GM23248 (cell line): Measurements from ENCODE around the gene STH. TPM values are rescaled to one million over a fixed set of nuclear protein-coding genes. Genes with fewer than 3 reads are reported as not detected.

Experiments used
- DNase-seq: peaks from one replicate; pipeline ENCODE4 v3.0.0-alpha.2; 2015
- H2AFZ ChIP-seq: fragments of 200-600 bp; sonication (generic); 2 replicates; pipeline ENCODE4 v1.6.1; 2016; ENCODE audit warnings: antibody characterized with exemption
- H3F3A ChIP-seq: fragments of 200-600 bp; sonication (generic); 2 replicates; pipeline ENCODE4 v1.6.1; 2016; ENCODE audit warnings: mild to moderate bottlenecking, antibody characterized with exemption, mixed run types; ENCODE audit not compliant: insufficient read depth
- H3K27ac ChIP-seq: fragments of 200-600 bp; sonication (generic); 2 replicates; pipeline ENCODE4 v1.5.1; 2016; ENCODE audit warnings: mild to moderate bottlenecking
- H3K27me3 ChIP-seq: fragments of 200-600 bp; sonication (generic); replicated peaks from 2 replicates; pipeline ENCODE4 v1.6.1; 2016; ENCODE audit warnings: mild to moderate bottlenecking; ENCODE audit not compliant: insufficient read depth
- H3K36me3 ChIP-seq: fragments of 200-600 bp; sonication (generic); 2 replicates; pipeline ENCODE4 v1.6.1; 2016; ENCODE audit warnings: low read depth, mild to moderate bottlenecking
- H3K4me1 ChIP-seq: fragments of 200-600 bp; sonication (generic); 2 replicates; pipeline ENCODE4 v1.6.1; 2016; ENCODE audit warnings: mild to moderate bottlenecking; ENCODE audit not compliant: insufficient read depth
- H3K4me2 ChIP-seq: fragments of 200-600 bp; sonication (generic); one replicate; pipeline ENCODE4 v1.6.1; 2016; ENCODE audit warnings: mild to moderate bottlenecking; ENCODE audit not compliant: unreplicated experiment
- H3K4me3 ChIP-seq: fragments of 200-600 bp; sonication (generic); 2 replicates; pipeline ENCODE4 v1.5.1; 2016; ENCODE audit warnings: mild to moderate bottlenecking
- H3K79me2 ChIP-seq: fragments of 200-600 bp; sonication (generic); 2 replicates; pipeline ENCODE4 v1.6.1; 2016; ENCODE audit warnings: mild to moderate bottlenecking; ENCODE audit not compliant: insufficient read depth
- H3K9ac ChIP-seq: fragments of 200-600 bp; sonication (generic); 2 replicates; pipeline ENCODE4 v1.6.1; 2016; ENCODE audit warnings: mild to moderate bottlenecking
- H3K9me2 ChIP-seq: fragments of 200-600 bp; sonication (generic); 2 replicates; pipeline ENCODE4 v1.6.1; 2016; ENCODE audit warnings: mixed run types, mild to moderate bottlenecking, moderate library complexity; ENCODE audit not compliant: insufficient read depth
- H3K9me3 ChIP-seq: fragments of 200-600 bp; sonication (generic); one replicate; pipeline ENCODE4 v1.6.1; 2017; ENCODE audit warnings: low read depth
- H4K20me1 ChIP-seq: fragments of 200-600 bp; sonication (generic); 2 replicates; pipeline ENCODE4 v1.6.0; 2016; ENCODE audit not compliant: insufficient read depth
- EZH2 ChIP-seq: fragments of 200-600 bp; sonication (generic); IDR thresholded peaks from 2 replicates; pipeline ENCODE4 v1.6.1; 2018; ENCODE audit warnings: antibody characterized with exemption, mild to moderate bottlenecking; ENCODE audit not compliant: insufficient read depth, poor library complexity, severe bottlenecking
- EZH2phosphoT487 ChIP-seq: fragments of 200-600 bp; sonication (generic); IDR thresholded peaks from 2 replicates; pipeline ENCODE4 v1.6.1; 2018; ENCODE audit warnings: antibody characterized with exemption, moderate library complexity, mild to moderate bottlenecking, low read depth; ENCODE audit not compliant: insufficient read depth
- WGBS, 2 experiments: methylation state at CpG; one replicate each; pipeline ENCODE4 v1.1.6; 2015 to 2017; ENCODE audit warnings: low lambda C conversion rate in 2 of 2, low coverage in 1 of 2; ENCODE audit errors: missing lambda C conversion rate in 2 of 2; 5-methylcytosine and 5-hydroxymethylcytosine counted together
- in situ Hi-C: fragments of 300-500 bp; cut with MboI; formaldehyde crosslinking; loops from 2 replicates; pipeline ENCODE4 v1.15.0; 2020
- polyA plus RNA-seq: library from polyadenylated mRNA; unstranded; fragments of >200 nt; fragmentation: Nextera tagmentation; extraction: Ambion mirVana; gene quantifications from 2 replicates; pipeline ENCODE4 v1.2.1, GENCODE V29; 2016
- total RNA-seq: library from RNA; depleted of rRNA; stranded (reverse); fragments of >200 nt; shearing (Covaris generic); gene quantifications from 2 replicates; pipeline ENCODE4 v1.2.3, GENCODE V29; 2014

STH gene
- total and polyA plus RNA-seq, 2 experiments from 2014 or later = not detected

DNA sequence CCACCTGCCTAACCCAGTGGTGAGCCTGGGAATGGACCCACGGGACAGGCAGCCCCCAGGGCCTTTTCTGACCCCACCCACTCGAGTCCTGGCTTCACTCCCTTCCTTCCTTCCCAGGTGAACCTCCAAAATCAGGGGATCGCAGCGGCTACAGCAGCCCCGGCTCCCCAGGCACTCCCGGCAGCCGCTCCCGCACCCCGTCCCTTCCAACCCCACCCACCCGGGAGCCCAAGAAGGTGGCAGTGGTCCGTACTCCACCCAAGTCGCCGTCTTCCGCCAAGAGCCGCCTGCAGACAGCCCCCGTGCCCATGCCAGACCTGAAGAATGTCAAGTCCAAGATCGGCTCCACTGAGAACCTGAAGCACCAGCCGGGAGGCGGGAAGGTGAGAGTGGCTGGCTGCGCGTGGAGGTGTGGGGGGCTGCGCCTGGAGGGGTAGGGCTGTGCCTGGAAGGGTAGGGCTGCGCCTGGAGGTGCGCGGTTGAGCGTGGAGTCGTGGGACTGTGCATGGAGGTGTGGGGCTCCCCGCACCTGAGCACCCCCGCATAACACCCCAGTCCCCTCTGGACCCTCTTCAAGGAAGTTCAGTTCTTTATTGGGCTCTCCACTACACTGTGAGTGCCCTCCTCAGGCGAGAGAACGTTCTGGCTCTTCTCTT, 2.6 kb upstream of the STH start:
- H3K27me3 ChIP-seq = no peaks in the 10 kb centered on the region
- no peak overlapping the region for H3K4me3 ChIP-seq
- no peak for DNase-seq
- H3F3A ChIP-seq = no peaks in the 10 kb centered on the region
- H3K9me2 ChIP-seq = no peaks in the 10 kb centered on the region
- H4K20me1 ChIP-seq = no peaks in the 10 kb centered on the region
- H3K36me3 ChIP-seq = no peaks in the 10 kb centered on the region
- H3K79me2 ChIP-seq = no peaks in the 10 kb centered on the region
- H3K9ac ChIP-seq = no peak overlapping the region
- WGBS, 2 experiments = 66 to 74% methylated on average over 20 to 31 of the region's 31 CpGs
- H3K27ac ChIP-seq = no peak overlapping the region
- H3K4me2 ChIP-seq = no peak overlapping the region
- H3K4me1 ChIP-seq = no peaks in the 10 kb centered on the region
- in situ Hi-C loops = no loop called here
- TF ChIP-seq EZH2phosphoT487 (no peak), EZH2 (no peak)
- no peaks in the 10 kb centered on the region for H3K9me3 ChIP-seq
- H2AFZ ChIP-seq = no peak overlapping the region

DNA sequence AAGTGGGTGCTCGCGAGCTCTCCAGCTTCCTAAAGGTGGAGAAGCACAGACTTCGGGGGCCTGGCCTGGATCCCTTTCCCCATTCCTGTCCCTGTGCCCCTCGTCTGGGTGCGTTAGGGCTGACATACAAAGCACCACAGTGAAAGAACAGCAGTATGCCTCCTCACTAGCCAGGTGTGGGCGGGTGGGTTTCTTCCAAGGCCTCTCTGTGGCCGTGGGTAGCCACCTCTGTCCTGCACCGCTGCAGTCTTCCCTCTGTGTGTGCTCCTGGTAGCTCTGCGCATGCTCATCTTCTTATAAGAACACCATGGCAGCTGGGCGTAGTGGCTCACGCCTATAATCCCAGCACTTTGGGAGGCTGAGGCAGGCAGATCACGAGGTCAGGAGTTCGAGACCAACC, 1.9 kb upstream of the STH start:
- Histone ChIP-seq H3K9me2 (no peaks in the 10 kb centered on the region), H3K9me3 (no peaks in the 10 kb centered on the region), H4K20me1 (no peaks in the 10 kb centered on the region), H3K9ac (no peak overlapping the region), H2AFZ (no peak overlapping the region), H3K27ac (no peak overlapping the region), H3K4me2 (no peak overlapping the region), H3K27me3 (no peaks in the 10 kb centered on the region), H3K4me1 (no peaks in the 10 kb centered on the region), H3K79me2 (no peaks in the 10 kb centered on the region), H3K4me3 (no peak overlapping the region), H3K36me3 (no peaks in the 10 kb centered on the region), H3F3A (no peaks in the 10 kb centered on the region)
- 87 to 90% methylated on average over 13 of the region's 13 CpGs for WGBS, 2 experiments
- in situ Hi-C loops = no loop called here
- TF ChIP-seq EZH2phosphoT487 (no peak), EZH2 (no peak)
- no peak for DNase-seq

DNA sequence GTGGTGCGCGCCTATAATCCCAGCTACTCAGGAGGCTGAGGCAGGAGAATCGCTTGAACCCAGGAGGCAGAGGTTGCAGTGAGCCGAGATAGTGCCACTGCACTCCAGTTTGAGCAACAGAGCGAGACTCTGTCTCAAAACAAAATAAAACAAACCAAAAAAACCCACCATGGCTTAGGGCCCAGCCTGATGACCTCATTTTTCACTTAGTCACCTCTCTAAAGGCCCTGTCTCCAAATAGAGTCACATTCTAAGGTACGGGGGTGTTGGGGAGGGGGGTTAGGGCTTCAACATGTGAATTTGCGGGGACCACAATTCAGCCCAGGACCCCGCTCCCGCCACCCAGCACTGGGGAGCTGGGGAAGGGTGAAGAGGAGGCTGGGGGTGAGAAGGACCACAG, 1.4 kb upstream of the STH start:
- Histone ChIP-seq H3K4me3 (no peak overlapping the region), H3K27ac (no peak overlapping the region), H3K4me2 (no peak overlapping the region), H3F3A (no peaks in the 10 kb centered on the region), H3K36me3 (no peaks in the 10 kb centered on the region), H3K79me2 (no peaks in the 10 kb centered on the region), H4K20me1 (no peaks in the 10 kb centered on the region), H3K9me2 (no peaks in the 10 kb centered on the region), H3K27me3 (no peaks in the 10 kb centered on the region), H3K9me3 (no peaks in the 10 kb centered on the region), H3K9ac (no peak overlapping the region), H3K4me1 (no peaks in the 10 kb centered on the region), H2AFZ (no peak overlapping the region)
- WGBS, 2 experiments = 65 to 69% methylated on average over 9 of the region's 9 CpGs
- in situ Hi-C loops = no loop called here
- DNase-seq = peak; percentile 73
- TF ChIP-seq EZH2 (no peak), EZH2phosphoT487 (no peak)

DNA sequence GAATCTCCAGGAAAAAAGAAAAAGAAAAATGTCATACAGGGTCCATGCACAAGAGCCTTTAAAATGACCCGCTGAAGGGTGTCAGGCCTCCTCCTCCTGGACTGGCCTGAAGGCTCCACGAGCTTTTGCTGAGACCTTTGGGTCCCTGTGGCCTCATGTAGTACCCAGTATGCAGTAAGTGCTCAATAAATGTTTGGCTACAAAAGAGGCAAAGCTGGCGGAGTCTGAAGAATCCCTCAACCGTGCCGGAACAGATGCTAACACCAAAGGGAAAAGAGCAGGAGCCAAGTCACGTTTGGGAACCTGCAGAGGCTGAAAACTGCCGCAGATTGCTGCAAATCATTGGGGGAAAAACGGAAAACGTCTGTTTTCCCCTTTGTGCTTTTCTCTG, 845 bp downstream of the STH start:
- no peaks in the 10 kb centered on the region for H3K36me3 ChIP-seq
- H4K20me1 ChIP-seq = no peaks in the 10 kb centered on the region
- H2AFZ ChIP-seq = no peak overlapping the region
- H3K9me2 ChIP-seq = no peaks in the 10 kb centered on the region
- 78 to 80% methylated on average over 9 of the region's 9 CpGs for WGBS, 2 experiments
- H3F3A ChIP-seq = no peaks in the 10 kb centered on the region
- no peak overlapping the region for H3K4me2 ChIP-seq
- no peak for DNase-seq
- no peak overlapping the region for H3K4me3 ChIP-seq
- no peaks in the 10 kb centered on the region for H3K9me3 ChIP-seq
- TF ChIP-seq EZH2 (no peak), EZH2phosphoT487 (no peak)
- in situ Hi-C loops = loop anchor here (10.0 kb wide), 1 partner anchor 215 kb away; no protein-coding TSS in a partner anchor
- no peaks in the 10 kb centered on the region for H3K4me1 ChIP-seq
- H3K27ac ChIP-seq = no peak overlapping the region
- no peaks in the 10 kb centered on the region for H3K27me3 ChIP-seq
- H3K79me2 ChIP-seq = no peaks in the 10 kb centered on the region
- no peak overlapping the region for H3K9ac ChIP-seq
